Measurements from ENCODE around the gene HOXD1.

The HOXD1 gene

GRCh38 chr2:176202491-176202890 lies 14.0 kb downstream of the HOXD1 start:
- no peak overlapping the region for H3K27ac ChIP-seq
- CTCF ChIA-PET = no interaction called here
- DNase-seq (ENCODE audit: low spot score) = no peak
- TF ChIP-seq CTCF (conservative IDR thresholded peaks at IDR 0.05; ENCODE audit: low read depth) = no peak
- POLR2A ChIA-PET (ENCODE audit: low non-redundant PET) = no interaction called here

DNA sequence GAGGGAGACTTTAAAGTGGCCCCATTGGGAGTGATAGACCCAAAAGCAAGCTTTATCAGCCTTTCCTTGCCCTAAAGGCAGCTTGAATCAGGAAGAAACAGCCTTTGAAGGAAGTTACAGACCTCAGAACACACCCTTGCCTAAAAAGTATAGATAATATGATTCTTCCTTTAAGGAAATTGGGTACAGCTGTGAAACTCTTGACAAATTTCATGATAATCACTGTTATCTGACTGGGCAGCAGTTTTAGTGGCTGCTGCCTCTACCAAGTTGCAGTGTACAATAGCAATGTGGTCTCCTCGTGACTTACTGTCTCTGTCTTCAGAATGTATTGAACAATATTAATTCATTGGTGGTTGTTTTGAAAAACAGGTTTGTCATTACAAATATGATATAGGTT lies 16.7 kb downstream of the HOXD1 start:
- DNase-seq (ENCODE audit: low spot score) = no peak
- H3K27ac ChIP-seq = no peak overlapping the region
- TF ChIP-seq CTCF (conservative IDR thresholded peaks at IDR 0.05; ENCODE audit: low read depth) = no peak
- CTCF ChIA-PET = interaction anchor here (0.6 kb wide), 1 partner anchor 11 kb away, joined by 4 read pairs; no protein-coding TSS in a partner anchor
- POLR2A ChIA-PET (ENCODE audit: low non-redundant PET) = no interaction called here

DNA sequence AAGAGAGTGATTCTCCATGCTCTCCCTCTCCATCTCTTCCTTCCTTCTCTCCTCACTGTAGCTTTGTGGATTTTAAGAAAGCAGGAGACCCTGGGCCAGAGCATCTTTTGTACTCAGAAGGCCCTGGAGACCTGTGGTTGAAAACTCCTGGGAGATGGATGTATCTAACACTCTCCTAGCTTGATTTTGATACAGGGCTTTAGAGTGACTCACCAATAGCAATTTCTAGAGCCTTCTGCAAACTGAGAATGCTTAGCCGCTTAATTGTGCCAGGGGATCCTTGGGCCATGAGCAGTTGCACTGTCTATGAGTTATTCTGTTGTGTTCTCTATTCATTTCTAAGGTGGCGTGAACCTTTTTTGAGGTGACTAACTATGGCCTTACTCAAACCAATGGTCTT lies 17.7 kb downstream of the HOXD1 start:
- ChIA-PET POLR2A (ENCODE audit: low non-redundant PET) (no interaction called here), CTCF (no interaction called here)
- H3K27ac ChIP-seq = no peak overlapping the region
- TF ChIP-seq CTCF (conservative IDR thresholded peaks at IDR 0.05; ENCODE audit: low read depth) = no peak
- no peak for DNase-seq (ENCODE audit: low spot score)

DNA sequence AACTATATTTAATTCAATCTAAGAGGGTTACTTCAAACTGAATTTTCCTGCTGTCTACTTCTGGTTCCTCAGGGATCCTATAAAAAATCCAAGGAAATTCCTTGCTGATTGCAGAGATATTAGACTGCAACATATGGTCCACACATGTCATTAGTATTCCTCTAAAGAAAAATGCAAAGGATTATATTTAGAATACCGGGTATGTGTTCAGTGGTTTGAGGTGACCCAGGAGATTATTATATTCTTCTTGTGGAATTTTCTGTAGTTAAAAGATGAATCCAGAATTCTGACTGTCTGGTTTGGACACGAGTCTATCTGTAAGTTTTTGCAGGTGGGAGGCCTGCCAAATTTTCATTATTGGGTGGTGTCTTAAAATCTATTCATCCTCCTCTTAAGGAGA lies 18.2 kb downstream of the HOXD1 start:
- CTCF ChIA-PET = no interaction called here
- POLR2A ChIA-PET (ENCODE audit: low non-redundant PET) = interaction anchor here (0.6 kb wide), 1 partner anchor 407 kb away, joined by 3 read pairs; no protein-coding TSS in a partner anchor
- no peak for DNase-seq (ENCODE audit: low spot score)
- no peak for TF ChIP-seq CTCF (conservative IDR thresholded peaks at IDR 0.05; ENCODE audit: low read depth)
- no peak overlapping the region for H3K27ac ChIP-seq

DNA sequence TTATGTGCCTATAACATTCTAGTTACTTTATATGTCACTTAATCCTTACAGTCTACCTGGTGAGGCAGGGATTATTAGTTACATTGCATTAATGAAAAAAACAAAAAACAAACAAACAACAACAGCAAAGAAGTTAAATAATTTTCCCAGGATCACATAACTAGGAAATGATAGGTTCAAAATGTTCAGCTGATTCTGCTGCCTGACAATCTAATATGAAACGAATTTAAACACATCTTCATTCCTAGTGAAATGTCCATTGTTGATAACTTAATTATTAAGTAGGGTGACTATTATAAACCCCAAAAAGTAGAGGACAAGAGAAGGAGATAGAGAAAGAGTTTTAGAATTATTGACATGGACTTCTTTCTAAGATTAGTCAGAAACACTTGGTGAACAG lies 22.6 kb downstream of the HOXD1 start:
- DNase-seq (ENCODE audit: low spot score) = no peak
- ChIA-PET CTCF (interaction anchor here (0.6 to 1.1 kb wide), 2 partner anchors 15 to 57 kb away, joined by 4 read pairs; no protein-coding TSS in a partner anchor), POLR2A (ENCODE audit: low non-redundant PET) (no interaction called here)
- H3K27ac ChIP-seq = no peak overlapping the region
- no peak for TF ChIP-seq CTCF (conservative IDR thresholded peaks at IDR 0.05; ENCODE audit: low read depth)

GRCh38 chr2:176212276-176212675 lies 23.8 kb downstream of the HOXD1 start:
- POLR2A ChIA-PET (ENCODE audit: low non-redundant PET) = no interaction called here

More at GRCh38 chr2:176212276-176212675, 23.8 kb downstream of the HOXD1 start:
- CTCF ChIA-PET = no interaction called here
- no peak for DNase-seq (ENCODE audit: low spot score)
- no peak overlapping the region for H3K27ac ChIP-seq
- no peak for TF ChIP-seq CTCF (conservative IDR thresholded peaks at IDR 0.05; ENCODE audit: low read depth)

Data from RWPE1 (cell line).